GM19463 (cell line): ENCODE measurements around the gene PSMF1.

Source experiments
- ATAC-seq: cut with Tn5 transposase; IDR thresholded peaks from one replicate; pipeline ENCODE4 v1.9.1; 2021; ENCODE audit warnings: mild to moderate bottlenecking, moderate library complexity; ENCODE audit not compliant: unreplicated experiment

The PSMF1 gene

DNA sequence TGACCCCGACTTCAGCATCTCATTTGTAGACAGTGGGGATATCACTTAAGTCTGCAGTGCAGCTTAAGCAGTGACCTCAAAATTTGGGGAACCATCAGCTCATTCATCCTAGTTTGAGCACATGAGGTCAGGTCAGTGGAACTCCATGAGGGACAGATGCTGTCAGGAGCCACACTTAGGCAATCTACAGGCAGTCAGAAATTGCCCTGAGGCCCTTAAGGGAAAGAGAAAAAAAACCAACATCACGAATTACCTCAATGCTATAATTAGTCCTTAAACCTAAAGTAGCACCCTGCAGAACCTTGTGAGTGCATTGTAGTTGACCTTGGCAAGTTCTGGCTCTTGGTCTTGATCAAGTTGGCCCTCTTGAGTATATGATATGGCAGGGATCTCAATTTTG, 45.3 kb downstream of the PSMF1 start:
- no peak for ATAC-seq

DNA sequence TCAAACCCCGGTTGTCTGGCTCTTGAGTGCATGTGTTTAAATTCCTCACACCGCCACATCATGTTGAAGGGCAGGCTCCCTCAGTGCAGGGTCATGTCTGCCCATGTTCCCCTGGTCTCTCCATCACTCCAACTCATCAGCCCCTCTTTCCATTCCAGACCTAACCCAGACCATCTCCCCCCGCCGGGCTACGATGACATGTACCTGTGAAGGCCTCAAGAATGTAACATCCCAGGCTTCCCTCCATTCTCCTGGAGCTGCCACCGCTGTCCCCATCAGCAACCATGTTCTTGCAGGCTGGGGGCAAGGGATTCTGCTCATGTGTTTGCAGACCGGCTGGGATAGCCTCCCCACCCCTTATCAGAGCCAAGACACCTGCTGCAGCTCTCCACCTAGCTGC, 46.5 kb downstream of the PSMF1 start:
- no peak for ATAC-seq

DNA sequence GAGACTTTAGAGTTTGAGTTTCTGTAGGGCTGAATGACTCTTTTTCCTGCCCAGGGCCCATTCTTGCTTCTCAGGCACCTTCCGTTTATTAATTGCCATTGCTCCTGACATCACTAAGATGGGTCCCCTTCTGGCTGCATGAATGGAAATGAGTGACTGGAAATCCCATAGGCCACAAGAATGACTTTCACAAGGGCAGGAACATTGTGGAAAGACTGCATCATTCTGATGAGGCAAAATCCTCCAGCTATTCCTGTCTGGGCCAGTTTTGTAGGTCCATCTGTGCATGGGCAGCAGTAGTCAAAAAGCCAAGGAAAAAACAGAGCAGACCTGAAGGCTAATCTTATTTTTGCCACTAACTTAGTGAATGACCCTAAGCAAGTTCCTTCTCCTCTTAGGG, 47.1 kb downstream of the PSMF1 start:
- no peak for ATAC-seq

DNA sequence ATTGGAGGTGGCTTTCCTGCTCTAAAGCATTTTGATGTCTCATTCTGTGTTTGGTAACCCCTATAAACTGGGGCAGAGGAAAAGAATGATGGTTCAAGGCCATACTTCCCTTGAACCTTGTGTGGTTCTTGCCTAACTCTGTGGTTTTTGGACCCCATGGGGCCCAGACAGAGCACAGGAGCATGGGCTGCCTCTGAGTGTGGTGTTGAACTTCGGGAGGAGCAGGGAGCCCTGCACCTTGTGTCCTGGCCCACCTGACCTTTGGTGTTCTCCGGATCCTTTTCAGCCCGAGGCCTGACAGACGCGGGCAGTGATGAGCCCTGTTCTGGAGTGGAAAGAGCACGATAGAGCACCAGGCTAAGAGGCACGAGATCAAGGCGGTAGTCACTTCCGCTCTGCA, 47.5 kb downstream of the PSMF1 start:
- ATAC-seq, result no peak

DNA sequence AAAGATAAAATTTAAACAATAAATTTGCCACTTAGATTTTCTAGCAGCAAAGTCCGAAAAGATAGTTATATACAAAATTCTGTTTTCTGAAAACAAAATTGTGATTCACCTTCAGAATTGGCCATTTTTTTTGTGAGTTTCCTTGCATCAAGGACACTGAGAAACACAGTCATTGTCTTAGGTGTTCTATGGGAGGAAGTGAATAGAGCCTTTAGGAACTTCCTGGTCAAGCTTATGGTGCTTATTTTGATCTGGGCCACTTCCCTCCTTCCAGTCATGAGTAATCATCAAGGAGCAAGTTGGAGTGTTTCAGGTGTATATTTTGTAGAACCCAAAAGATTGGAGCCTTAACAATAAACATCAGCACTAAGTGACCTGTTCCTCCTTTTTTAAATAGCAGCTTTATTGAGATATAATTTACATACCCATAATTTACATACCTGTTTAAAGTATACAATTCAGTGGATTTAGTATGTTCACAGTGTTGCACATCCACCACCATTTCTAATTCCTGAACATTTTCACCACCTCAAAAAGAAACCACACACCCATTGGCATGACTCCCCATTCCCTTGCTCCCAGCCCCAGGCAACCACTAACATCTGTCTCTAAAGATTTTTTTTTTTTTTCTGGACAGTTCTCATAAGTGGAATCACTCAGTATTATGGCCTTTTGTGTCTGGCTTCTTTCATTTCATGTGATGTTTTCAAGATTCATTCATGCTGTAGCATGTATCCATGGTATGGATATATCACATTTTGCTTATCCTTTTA, 48.7 kb downstream of the PSMF1 start:
- ATAC-seq, result no peak

DNA sequence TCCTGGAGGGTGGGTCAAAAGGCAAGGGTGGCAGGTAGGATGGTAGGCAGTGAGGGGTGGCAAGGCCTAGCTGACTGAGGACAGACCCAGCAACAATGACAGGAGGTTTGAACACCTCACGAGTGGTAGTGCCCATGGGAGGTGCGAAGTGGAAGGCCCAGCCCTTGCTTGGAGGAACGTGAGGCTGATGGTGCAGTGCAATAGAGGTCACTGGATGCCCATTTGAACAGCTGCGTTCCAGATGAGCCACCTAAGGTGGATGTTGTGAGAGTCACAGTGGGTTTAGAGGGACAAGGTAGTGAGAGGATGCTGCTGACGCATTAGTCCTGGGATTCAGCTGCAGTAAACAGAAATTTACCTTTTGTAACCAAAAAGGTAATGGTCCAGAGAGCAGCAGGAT, 50.8 kb downstream of the PSMF1 start:
- no peak for ATAC-seq

DNA sequence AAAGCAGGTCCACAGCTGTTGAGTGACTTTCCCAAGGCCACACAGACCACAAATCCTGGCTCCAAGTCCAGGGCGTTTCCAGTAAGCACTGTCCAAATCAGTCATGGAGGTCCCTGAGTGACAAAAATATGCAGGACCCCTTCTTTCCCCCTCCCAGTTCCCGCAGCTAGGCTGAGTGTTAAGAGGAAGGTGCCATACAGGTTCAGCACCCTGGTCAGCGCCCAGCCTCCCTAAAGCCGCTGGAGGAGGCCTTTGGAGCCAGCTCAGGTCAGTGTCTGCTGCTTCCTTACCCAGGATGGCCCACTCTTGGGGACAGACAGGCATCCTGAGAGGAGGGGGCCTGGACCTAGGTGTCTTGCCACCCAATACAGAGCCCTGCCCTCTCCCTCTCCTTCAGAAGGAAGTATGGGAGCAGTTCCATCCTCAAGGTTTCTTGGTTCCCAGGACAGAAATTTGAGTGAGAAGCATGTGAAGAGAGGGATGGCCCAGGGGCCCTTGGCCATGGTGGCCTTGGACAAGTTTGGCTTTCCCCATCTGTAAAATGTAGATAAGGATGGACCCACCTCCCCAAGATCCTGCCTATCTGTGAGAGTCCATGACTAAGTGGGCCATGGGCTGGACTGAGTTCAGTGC, 53.2 kb downstream of the PSMF1 start:
- no peak for ATAC-seq

DNA sequence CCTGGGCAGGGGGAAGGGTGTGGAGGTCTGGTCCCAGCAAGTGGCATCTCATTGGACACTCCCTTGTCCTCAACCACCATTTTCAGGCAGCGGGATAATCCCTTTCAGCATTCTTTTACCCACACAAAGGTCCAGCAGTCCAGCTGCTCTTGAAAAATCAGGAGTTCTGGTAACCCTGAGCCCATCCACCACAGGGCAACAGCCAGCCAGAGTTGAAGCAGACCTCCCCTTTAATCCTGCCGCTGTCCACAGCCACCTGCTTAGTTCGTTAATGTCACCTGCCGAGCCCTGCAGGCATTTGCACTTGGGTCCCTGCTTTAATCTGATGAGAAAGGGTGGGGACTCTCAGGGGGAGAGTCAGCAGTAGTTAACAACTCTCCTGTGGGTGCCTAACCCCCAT, 55.3 kb downstream of the PSMF1 start:
- ATAC-seq, result no peak

DNA sequence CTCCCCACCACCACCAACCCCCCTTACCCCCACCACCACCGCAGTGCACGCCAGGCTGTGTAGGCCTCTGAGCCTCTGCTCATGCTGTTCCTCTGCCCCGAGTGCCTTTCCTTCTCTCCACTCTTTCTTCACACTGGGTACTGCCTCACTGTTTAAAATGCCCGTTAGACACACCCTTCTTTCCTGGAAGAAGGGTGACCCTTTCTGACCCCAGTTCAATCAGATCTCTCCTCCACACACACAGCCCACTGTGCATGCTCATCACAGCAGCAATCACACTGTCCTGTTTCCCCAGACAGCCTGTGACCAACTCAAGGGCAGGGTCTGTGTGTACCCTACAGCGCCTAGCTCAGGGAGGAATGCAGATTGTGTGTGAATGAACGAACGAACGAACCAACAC, 56.4 kb downstream of the PSMF1 start:
- ATAC-seq, result no peak

DNA sequence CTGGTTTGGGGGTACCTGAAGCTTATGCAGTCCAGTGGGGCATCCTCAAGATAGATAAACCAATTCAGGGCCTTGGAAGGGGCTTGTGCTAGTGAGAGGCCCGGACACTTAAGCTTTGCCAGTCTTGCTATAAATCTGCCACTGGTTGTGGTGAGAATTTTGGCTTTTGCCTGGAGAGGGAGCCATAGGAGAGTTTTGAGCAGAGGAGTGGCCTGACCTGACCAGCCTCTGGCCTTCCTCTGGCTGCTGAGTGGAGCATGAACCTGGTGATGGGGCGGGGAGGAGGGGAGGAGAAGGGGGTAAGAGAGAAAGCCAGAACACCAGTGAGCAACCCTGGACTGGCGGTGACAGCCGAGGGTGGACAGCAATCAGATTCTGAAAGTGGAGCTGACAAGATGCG, 59.3 kb downstream of the PSMF1 start:
- ATAC-seq, result no peak

DNA sequence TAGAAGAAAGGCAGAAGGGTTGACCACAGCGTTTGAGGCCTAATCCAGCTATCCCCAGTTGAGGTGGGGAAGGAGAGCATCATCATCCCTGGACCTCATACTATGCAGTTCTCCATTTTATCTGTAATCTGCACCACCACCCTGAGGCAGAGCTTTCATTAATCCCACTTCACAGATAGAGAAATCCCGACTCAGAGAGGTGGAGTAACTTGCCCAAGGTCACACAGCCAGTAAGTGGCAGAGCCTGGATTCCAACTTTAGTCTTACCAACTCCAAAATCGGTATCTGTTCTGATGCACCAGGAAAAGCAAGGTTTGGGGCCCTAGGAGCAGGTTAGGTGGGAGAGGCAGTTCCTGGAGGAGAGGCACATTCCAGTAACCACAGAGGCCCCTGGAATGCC, 59.7 kb downstream of the PSMF1 start:
- ATAC-seq, result no peak

DNA sequence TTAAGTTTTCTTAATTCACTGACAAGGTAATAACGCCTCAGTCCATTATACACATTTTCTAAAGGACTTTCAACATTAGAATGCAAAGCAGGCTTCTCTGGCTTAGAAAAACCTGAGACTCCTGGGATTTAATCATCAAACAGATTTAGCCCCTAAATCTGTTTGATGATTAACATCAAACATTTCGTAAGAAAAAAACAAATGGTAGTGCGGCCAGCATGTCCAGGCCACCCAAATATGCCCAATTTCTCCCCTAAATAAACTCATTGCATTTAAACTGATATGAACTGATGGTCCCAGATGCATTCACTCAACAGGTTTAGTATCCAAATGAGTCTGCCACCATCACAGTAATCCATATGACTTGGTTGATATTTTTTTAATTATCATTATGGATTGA, 60.2 kb downstream of the PSMF1 start:
- ATAC-seq, result no peak

DNA sequence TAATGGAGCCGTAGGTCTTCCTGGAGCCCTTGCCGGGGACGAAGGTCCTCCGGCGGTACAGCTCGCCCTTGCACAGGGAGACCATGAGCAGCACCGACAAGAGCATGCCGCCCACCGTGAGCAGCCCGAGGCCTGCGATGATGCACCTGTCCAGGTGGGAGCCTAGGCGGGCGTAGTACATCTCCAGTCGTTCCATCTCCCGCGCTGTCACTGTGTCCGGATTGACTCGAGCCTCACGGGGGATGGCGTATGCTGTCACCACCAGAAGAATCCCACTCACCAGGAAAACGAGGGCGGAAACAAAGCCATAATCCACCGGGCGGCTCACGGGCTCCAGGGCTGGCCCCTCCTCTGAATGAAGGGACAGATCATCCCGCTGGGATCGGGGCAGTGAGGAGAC, 62.5 kb downstream of the PSMF1 start:
- no peak for ATAC-seq

DNA sequence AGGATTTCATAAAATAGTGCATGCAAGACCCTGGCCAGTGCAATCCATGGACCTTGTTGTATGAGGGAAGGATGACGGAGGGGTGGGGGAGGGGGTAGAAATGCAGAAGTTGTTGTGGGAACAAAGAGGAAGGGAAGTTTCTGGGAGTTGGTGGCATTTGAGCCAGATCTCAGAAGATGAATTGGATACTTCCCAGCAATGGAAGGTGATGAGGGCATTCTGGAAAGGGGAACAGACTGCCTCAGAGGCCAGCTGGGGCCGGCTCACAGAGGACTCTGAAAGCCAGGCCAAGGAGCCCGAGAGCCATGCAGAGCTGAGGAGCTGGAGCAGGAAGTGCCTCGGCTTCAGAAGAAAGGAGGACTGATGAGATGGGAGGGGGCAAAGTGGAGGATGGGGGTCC, 63.7 kb downstream of the PSMF1 start:
- ATAC-seq, result no peak

DNA sequence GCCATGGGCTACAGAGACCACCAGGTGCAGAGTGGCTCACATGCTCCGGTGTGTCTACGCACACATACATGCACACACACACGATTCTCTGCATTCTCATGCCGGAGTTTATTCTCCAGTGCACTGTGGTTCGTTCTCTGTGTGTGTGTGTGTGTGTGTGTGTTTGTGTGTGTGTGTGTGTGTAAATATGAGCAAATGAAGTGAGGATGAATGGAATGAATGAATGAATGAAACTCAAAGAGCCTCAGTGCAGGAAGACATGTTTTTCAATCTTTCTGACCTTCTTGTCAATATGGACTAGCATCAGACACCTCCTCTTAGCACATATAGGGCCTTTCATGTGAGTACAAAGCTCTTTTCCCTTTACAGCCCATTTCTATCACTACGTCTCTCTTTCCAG, 64.8 kb downstream of the PSMF1 start:
- no peak for ATAC-seq

DNA sequence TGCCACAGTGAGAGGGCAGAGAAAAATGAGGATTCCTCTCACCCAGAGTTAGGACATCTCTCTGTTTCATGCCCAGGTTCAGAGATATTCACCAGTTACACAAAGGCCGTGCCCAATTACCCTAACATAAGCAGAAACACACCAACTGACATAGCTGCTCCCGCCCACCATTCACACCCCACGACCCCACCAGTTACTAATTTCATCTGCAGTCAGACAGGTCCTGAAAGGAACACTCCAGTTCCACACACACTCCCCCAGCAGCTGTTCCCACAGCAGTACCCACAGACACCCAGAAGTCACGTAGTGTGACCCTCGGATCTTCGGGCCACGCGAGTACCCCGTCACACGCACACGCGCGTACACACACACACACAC, 65.8 kb downstream of the PSMF1 start:
- no peak for ATAC-seq

DNA sequence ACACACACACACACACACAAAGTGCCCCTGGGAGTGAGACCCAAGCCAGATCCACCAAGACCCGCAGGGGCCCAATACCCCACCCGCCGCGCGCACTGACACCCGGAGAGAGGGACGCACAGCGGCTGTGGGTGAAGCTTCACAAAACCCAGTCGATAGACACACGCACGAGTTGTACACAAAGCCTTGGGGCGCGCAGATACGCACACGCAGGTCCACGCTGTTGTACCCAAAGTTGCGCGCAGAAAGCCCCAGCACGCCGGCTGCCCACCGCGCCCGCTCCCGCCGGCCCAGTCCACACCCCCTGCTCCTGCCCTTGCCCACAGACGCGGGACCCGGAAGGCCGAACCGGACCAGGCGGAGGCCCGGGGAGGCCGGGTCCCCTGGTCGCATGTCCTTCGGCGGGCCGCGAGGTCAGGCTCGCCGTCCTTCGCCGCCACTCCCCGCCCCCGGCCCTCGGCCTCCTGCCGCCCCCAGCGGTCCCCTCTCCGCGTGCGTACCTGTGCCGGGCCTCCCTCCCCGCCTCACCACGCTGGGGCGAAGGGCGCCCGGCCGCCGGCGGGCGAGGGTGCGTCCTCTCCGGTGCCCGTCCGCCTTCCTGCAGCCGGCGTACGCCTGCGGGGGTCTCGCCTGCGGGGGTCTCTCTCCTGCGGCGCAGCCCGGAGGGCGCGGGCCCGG, 66.4 kb downstream of the PSMF1 start, which contains the start of gene TMEM74B:
TSS of gene TMEM74B (minus strand) at position 344 of the 678 bp plus-strand sequence. CDS start 1,180 bp downstream, outside the sequence.
- ATAC-seq, result no peak

DNA sequence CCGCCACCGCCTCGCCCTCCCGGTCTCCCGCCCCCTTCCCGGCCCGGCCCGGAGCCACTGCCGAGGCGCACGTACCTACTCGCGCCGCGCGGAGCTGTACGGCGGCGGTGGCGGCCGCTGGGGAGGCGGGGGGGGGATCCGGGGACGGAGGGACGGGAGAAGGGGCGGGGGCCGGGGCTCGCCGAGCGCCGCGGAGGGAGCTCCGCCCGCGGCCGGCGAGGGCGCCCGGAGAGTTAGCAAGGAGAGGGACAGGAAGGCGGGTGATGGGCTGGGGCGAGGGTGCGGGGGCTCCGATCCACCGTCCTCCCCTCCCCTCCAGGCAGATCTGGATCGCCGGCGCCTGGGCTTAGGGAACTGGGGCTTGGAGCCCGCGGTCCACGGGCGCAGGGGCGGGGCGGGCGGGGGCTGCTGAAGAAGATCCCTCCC, 66.9 kb downstream of the PSMF1 start:
- ATAC-seq, result no peak

DNA sequence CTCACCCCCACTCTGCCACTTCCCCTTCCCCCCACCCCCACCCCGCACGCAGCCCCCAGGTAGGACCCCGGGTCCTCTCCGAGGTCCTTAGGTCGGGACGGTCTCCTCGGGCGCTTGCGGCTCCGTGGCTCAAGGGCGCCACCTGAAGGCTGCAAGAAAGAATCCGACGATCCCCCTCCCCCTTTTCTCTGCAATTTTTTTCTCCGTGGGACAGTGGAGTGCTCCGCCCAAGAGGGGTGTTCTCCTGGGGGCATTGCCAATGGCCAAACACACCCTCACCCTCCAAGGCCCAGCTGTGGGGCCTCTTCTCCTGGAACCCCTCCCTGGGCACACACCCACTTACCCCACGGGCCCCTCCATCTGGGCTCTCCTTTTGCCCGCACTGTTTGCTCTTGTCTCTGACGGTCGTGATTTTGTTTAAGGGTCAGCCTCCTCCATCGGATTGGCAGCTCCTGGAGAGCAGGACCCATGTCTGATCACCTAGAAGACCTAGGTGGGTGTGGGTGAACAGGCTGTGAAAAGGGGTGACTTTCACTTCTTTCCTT, 67.5 kb downstream of the PSMF1 start:
- ATAC-seq, result no peak

DNA sequence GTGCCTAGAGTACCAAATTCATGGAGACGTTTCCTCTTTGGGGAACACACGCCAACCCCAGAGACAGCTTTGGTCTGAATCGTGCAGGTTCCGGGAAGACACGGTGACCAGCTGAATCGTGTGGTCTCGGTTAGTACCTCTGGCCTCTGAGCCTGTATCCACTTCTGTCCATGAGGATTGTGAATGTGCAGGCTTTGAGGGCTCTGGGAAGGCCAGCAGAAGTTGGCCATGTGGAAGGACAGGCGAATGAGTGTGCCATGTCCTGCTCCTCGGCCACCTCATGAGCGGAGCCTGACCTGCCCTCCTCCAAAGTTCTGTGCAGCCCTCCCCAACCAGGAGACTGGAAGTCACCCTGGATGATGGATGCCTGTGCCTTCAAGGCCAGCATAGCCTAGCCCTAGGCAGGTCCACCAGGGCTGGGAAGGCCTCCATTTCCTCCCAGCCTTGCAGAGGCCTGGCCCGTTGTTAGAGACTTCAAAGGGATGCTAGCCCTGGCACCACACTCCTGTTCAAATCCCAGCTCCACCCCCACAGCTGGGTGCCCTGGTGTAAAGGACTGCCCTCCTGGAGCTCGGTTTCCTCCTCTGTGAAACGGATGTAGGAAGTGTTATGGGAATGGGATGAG, 68.1 kb downstream of the PSMF1 start:
- no peak for ATAC-seq

DNA sequence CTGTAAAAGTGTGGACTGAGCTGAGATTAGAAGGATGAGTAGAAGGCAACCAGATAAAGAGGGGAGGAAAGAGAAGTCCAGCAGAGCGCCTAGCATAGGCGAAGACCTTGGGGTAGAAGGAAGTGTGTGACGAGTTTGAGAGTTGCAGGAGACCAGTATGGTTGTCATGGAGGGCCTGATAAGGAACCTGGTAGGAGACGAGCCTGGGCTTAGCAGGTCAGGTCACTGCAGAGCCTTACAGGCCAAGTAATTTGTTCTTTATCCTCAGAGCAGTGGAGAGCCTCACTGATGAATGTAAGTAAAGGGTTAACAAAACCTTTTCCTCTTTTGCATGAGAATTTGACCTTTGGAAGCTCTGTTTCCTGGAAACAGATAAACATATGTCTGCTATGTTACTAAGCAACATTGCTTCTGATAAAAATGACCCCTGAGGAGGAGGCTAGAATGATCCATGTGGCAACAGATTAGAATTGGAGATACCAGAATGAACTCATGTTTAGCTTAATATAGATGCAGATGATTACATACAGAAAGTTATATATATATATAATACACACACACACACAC, 69.3 kb downstream of the PSMF1 start:
- no peak for ATAC-seq
